HG02852 (cell line): ENCODE results near the gene RB1.
"Not testable (repeated sequence)": the region's sequence is repeated elsewhere in the genome, so short reads cannot be mapped to it uniquely, and the experiment has no call there.

Source experiments
- ATAC-seq: cut with Tn5 transposase; IDR thresholded peaks from one replicate; pipeline ENCODE4 v1.9.1; 2021; ENCODE audit warnings: mild to moderate bottlenecking, moderate library complexity; ENCODE audit not compliant: unreplicated experiment

RB1 gene

DNA sequence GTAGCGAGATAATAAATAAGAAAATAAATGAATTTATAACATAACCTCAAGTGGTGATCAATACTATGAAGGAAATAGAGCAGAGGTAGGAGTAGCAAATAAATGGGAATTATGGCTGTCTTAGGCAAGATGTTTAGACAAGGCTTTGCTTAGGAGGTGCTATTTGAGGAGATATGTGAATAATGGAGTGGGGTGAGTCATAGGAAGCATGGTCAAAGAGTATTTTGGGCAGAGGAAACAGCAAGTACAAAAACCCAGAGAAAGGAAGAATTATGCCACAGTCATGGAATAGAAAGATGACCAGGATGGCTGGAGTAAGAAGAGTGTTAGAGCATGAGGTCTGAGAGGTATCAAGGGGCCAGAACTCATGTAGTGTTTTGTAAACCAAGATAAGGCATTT, 142.9 kb downstream of the RB1 start:
- no peak for ATAC-seq

DNA sequence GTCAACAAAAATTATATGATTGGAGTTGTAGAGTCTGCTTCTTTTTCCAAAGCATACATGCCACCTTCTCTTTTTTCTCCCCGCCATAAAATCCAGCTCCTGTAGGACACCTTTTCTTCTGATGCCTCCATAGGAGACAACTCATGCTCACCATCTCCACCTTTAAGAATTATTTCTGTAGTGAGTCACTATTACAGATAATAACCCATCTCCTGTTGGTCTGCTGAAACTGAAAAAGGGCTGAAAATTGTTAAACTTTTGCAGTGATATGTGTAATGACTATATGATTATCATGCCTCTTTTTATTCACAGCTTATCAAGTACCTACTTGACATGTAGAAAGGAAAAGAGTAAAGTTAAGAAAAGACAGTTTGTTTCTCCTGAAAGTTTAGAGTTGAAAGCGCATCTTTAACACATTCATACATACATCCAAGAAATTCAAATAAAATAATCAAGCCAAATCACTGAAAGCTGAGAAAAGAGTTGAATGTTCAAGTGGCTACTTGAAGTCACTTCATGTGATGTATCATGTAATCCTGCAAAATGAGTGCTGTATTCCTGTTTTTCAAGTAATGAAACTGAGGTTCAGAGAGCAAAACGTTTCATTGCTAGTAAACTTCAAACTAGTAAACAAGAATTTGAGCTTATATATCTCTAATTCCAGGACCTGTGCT, 144.9 kb downstream of the RB1 start:
- ATAC-seq: no peak

DNA sequence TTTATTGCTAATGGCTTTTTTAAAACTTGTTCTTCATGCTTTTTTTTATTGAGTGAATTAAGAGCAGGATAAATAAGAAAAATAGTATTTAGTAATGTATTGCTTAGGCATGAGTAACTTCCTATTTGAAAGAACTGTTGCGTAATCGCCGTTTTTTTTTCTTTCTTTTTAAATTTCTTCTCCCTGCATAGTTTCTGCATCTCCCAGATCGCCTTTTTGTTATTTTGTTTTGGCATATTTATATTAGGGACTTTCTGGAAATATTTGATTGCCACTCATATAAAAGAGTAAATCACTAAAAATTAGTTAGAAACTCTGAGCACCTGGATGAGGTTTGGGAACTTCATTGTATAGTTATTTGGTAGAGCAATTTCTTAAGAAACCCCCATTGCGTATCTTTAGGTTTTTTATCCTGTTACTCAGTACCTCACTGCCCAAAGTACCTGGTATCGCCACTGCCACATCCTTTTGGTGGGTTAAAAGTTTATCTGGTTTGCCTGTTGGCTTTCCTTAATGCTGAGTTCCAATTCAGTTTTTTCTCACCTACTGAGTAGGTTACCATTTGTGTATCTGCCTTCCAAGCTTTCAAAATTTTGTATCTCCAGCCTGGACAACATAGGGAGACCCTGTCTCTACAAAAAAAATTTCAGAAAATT, 145.5 kb downstream of the RB1 start:
- ATAC-seq: no peak

DNA sequence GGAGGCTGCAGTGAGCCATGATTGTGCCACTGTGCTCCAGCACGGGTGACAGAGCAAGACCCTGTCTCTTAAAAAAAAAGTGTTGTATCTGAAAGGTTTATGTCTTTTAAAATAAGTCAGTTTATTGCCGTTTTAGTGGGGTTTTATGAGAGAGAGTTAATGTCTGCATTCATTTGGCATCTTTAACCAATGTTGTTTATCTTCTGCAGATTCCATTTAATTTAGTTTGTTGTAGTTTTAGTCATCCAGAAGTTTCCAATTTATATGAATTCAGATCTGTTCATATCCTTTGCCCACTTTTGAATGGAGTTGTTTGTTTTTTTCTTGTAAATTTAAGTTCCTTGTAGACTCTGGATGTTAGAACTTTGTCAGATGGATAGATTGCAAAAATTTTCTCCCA, 146.1 kb downstream of the RB1 start:
- ATAC-seq: no peak

DNA sequence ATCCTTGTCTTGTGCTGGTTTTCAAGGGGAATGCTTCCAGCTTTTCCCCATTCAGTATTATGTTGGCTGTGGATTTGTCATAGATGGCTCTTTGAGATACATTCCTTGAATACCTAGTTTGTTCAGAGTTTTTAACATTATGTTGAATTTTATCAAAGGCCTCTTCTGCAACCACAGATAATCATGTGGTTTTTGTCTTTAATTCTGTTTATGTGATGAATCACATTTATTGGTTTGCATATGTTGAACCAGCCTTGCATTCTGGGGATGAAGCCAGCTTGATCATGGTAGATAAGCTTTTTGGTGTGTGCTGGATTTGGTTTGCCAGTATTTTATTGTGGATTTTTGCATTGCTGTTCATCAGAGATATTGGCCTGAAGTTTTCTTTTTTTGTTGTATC, 147.6 kb downstream of the RB1 start:
- not testable (repeated sequence) for ATAC-seq

DNA sequence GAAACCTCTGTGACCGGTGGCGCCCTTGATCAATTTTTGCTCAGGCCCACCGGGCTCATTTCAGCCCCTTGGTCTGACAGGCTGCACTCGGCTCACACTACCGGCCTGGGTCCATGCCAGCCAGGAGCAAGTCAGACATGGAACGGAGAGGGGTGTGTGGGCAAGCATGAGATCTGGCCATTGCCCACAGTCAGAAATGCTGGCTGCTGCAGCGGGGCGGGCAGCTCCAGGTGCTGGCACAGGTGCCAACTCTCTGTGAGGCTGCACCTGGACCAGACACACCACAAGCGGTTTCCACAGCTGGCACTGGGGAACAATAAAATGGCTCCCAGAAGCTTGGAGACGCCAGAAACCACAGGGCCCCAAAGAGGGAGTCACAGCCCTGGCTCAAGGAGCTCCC, 153.0 kb downstream of the RB1 start:
- ATAC-seq: no peak

DNA sequence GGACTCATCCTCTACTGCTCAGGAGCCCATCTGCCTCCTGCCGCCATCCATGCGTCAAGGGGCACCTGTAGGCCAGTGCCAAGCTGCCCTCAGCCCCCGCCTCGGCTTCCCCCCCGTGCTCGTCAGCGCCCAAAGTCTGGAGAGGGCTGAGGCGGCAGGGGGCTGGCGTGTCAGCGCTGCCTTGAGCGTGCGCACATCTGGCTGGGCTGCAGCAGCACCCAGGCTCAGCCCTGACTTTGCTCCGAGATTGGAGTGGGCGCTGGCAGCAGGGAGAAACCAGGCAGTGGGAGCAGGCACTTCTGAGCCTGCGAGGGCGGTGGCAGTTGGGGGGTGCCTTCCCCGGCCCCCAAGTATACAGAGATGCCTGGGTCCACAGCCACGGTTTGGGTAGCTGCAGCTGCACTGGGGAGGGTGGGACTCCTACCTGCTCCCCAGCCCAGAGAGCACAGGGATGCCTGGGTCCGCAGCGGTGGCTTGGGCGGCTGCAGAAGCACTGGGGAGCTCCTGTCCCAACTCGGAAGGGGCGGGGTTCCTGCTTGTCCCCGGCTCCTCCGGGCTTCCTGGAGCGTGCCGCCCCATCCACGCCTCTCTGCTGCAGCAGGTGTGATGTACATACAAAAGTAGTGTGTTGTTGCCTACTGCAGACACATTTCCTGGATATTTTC, 154.2 kb downstream of the RB1 start:
- no peak for ATAC-seq

DNA sequence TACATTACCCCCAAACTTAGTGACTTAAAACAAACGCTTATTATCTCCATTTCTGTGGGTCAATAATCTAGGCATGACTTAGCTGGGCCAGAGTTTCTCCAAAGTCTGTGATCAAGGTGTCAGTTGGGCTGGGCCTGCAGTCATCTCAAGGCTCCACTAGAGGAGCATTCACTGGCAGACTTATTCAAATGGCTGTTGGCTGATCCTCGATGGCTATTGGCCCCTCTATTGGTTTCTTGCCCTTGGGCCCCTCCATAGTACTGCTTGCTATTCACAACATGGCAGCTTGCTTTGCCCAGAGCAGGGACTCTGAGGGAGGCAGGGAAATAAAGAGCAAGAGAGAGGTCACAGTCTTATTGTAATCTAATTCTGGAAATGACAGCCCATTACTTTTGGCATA, 171.7 kb downstream of the RB1 start:
- ATAC-seq: no peak

DNA sequence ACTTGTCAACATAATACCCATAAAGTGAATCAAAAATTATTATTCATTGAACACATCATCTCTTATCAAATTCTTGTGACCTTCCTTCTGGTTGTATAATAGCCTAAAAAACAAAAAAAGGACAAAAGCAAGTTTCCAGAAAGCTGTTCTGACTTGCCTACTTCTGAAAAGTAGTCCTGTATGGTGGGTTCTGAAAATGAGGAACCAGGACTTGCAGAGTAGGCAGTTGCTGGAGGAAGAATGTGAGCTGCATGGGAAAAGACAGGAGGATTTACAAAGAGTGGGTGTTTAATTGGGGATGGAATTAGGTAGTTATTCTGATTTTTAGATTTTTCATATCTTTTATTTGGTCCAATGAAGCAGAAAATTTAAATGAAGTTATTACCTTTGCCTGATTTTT, 172.7 kb downstream of the RB1 start:
- no peak for ATAC-seq

DNA sequence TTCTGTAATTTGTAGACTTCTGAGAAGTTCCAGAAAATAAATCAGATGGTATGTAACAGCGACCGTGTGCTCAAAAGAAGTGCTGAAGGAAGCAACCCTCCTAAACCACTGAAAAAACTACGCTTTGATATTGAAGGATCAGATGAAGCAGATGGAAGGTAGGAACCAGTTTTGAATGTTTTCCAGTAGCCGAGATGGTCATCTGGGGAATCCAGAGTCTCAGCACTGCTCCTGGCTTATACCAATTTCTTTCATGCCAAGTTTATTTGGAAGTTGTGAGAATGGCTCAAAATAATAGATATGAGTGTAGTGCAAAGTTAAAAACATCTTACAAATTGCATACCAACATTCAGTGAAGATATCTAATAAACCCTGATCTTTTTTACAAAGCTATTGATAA, 173.1 kb downstream of the RB1 start:
- ATAC-seq: no peak

DNA sequence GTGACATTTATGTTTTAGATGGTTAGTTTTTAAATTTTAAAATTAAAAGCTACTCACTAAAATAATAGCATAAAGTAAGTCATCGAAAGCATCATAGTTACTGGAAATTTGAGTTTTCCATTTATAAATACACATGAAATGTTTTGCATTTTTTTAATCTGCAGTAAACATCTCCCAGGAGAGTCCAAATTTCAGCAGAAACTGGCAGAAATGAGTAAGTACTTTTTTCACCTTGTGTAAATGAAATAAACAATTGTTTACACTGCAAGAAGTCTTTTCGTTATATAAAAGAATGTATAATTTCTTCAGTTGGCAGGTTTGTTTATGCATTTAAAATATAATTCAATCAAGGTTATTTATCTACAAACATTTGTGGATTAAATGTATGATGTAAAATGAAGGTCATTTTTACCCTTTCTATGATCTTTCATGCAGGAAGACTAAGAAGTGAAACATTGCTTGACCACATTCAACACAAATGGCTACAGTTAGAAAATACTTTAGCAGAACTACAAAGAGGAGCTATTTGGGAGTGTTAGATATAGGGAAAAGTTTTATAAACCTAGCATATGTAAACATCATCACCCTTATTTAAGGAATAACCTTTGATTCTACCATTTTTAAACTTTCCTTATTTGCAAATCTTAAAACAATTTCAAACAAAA, 173.8 kb downstream of the RB1 start:
- ATAC-seq: no peak

DNA sequence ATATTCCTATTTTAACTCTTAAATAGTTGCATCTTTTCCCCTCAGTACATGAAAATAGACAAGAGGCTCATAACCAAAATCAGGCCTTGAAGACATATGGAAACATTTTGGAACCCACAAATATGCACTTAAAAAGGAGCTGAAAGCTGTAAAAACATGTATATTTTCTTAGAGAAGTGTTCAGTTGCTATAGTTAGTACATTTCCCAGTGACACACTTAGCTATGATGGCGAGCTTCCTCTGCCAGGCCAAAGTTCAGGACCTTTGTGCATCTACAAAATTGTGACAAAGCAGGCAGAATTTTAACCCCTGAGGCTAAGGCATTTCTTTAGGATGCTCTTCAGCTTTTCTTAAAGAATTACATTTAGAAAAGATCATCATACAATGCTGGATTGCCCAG, 174.8 kb downstream of the RB1 start:
- no peak for ATAC-seq

DNA sequence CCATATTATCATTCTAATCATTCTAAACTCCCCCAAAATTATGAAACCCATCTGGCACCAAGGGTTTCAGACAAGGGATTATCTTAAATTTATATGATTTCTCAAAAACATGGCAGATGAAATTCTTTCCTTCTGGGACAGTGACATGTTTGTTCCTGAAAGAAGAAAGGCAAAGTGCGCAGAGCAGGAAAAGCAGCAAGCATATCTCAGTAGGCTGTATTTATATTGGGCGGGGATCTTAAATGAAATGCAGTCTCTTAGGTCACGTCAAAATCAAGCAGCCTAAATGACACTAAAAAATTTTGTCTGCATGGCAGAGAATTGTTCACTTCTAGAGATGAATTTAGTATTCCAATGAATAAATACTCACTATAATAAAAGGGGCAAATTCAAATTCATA, 180.0 kb downstream of the RB1 start:
- ATAC-seq: no peak

DNA sequence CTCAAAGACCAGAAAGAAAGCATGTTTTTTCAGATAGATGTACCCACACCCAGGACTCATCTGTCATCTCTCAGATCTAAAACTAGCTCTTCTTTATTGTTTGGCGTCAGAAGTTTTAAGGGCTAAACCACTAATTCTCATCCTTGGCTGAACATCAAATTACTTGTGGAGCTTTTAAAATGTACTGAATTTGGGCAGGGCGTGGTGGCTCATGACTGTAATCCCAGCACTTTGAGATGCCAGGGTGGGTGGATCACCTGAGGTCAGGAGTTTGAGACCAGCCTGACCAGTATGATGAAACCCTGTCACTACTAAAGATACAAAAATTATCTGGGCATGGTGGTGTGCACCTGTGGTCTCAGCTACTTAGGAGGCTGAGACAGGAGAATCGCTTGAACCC, 181.9 kb downstream of the RB1 start:
- ATAC-seq: no peak

DNA sequence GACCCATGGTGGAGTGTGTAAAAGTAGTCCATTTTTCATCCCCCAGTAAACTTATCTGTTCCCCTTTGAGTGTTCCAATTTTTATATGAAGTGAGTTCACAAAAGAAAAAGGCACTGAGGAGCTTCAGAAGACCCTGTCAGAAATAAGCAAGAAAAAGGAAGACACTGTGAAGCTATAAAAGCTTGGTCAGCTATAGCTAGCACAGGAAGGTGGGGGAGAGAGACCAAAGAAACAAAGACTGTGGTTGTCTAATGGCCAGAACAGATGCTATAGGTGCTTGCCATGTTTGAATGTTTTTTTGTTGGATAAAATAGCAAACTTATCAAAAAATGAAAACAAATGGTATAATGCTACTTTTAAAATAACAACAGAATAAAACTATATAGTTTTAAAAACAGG, 182.8 kb downstream of the RB1 start:
- ATAC-seq: no peak

DNA sequence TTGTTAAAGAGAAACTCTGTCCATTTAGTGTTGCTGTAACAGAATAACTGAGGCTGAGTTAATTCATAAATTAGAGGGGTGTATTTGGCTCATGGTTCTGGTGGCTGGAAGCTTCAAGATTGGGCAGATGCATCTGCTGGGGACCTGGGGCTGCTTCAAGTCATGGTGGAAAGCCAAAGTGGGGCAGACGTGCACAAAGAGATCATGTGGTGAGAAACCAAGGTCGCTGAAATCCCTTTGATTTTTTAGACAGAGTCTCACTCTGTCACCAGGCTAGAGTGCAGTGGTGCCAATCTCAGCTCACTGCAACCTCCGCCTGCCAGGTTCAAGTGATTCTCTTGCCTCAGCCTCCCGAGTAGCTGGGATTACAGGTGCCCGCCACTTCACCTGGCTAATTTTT, 183.3 kb downstream of the RB1 start:
- ATAC-seq: no peak

DNA sequence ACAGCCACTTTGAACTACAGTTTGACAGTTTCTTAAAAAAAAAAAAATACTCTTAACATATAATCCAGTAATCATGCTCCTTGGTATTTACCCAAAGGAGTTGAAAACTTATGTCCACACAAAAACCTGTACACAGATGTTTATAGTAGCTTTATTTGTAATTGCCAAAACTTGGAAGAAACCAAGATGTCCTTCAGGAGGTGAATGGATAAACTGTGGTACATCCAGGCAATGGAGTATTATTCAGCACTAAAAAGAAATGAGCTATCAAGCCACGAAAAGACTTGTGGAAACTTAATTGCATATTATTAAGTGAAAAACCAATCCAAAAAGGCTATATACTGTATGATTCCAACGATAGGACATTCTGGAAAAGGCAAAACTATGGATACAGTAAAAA, 184.4 kb downstream of the RB1 start:
- ATAC-seq: no peak

DNA sequence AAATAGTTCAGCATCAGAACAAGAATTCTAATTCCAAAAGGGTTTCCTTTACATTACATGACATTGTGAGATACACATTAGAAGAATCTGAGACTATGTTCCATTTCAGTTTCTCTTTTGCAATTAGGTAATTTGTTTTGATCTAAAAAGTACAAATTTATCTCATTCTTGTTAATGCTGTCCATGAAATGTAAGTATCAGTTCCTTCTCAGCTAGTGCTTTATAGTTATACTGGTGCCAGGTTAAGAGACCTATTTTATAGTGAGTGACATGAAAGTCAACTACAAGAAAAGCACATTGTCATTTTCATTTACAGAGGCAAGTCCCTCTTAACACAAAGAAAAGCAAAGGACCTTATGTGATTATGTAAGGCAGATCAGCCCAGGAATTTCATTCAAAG, 185.4 kb downstream of the RB1 start:
- no peak for ATAC-seq

DNA sequence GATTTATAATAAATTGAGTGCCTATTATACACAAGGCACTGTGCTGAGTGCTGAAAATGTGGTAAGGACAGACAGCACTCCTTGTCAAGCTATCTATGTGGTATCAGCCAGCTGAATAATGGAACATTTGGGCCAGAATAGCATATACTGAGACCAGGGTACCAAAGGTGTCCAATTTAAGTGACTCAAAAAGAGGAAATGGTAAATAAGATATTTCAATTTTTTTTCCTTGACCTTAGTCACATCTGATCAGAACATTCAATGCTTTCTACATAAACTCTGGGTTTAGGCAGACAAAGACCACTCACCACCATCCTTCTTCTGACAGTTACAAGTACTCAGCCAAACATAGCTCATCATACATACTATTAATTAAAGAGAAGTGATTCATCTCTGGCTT, 186.1 kb downstream of the RB1 start:
- no peak for ATAC-seq

DNA sequence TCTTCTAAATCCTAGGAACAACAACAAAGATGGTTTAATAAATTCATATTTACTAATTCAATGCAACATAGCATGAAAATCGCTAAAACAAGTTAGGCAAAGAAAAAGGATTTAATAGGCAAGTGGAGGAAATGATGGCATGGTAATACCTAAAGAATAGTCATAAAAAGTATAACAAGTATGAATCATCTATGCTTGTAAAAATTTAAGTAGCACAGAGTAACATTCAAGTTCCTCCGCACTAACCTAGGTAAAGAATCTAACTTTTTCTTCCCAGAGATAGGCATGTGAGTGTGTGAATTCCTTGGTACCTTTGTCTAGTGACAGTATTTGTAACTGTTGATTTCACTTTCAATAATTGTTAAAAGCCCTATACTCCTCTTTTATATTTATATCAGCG, 186.7 kb downstream of the RB1 start:
- no peak for ATAC-seq

DNA sequence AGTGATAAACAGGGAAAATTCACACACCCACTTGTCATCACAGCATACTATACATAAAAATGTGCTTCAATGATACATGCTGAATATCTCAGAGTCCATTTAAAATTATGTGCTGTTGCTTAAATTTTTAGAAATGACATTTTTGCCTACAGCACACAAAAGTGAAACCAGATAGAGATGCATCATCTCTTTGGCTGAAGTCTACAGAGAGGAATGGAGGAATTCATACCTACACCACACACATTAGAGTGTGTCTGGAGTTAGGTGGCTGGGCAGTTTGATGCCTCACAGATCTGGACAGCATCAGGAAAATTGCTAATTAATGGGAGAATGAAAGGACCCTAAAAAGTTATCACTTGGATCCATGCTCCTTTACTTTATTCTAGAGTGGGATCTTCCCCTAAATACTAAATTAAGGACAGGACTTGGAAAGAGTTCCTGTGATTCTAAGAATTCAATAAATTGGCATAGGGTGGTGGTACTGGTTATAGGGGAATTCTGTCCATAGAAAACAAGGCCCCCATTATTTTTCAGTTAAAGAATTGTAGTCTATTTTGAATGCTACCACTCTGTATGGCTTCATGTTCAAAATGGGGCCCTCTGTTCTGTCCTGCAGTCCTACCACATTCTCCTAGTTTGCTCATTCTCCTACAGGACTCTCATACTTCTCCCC, 188.0 kb downstream of the RB1 start:
- peak; percentile 1 for ATAC-seq

DNA sequence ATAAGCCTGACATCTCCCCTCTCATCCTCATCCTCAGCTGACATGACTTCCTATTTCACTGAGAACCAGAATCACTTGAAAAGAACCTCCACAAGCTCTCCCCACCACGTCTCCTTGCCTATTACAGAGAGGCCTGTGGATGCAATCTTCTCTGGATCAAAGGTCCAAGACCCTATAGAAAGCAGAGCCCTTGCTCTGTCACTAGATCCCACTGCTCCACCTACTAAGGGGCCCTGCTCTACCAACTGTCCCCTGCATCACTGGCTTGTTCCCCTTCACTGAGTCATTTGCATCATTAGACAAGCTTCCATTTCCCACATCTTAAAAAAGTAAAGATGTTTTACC, 188.5 kb downstream of the RB1 start:
- ATAC-seq: peak; percentile 65
